Mesenchymal stem cell (in vitro differentiated cells and primary cell): ENCODE measurements around the gene HOXC10.

ENCODE experiments used
- DNase-seq: peaks from one replicate; pipeline ENCODE4 v3.0.0-alpha.2; 2013
- H2AFZ ChIP-seq: one replicate; pipeline ENCODE4 v1.6.1; 2013; ENCODE audit warnings: low read depth, mild to moderate bottlenecking, control low read depth, inconsistent platforms, low read length, moderate library complexity
- H2AK5ac ChIP-seq: 2 replicates; pipeline ENCODE4 v1.6.1; 2013; ENCODE audit warnings: low read length, moderate library complexity, mild to moderate bottlenecking, inconsistent platforms; ENCODE audit not compliant: severe bottlenecking
- H2BK120ac ChIP-seq: one replicate; pipeline ENCODE4 v1.6.1; 2013; ENCODE audit warnings: low read depth, mild to moderate bottlenecking, inconsistent platforms, low read length, moderate library complexity
- H2BK12ac ChIP-seq, 2 experiments: one replicate each; pipeline ENCODE4 v1.6.1; 2013; ENCODE audit warnings: inconsistent platforms in 2 of 2, low read length in 2 of 2, mild to moderate bottlenecking in 2 of 2, moderate library complexity in 2 of 2, control low read depth in 1 of 2
- H2BK15ac ChIP-seq: one replicate; pipeline ENCODE4 v1.6.1; 2013; ENCODE audit warnings: mild to moderate bottlenecking, low read depth, inconsistent platforms; ENCODE audit not compliant: poor library complexity, severe bottlenecking
- H2BK5ac ChIP-seq: 2 replicates; pipeline ENCODE4 v1.6.1; 2013; ENCODE audit warnings: low read depth, mild to moderate bottlenecking, low read length, control low read depth, inconsistent platforms; ENCODE audit not compliant: poor library complexity, severe bottlenecking
- H3K14ac ChIP-seq, 2 experiments: one replicate each; pipeline ENCODE4 v1.6.1; 2013; ENCODE audit warnings: inconsistent platforms in 2 of 2, low read length in 2 of 2, control low read depth in 1 of 2, mild to moderate bottlenecking in 1 of 2, moderate library complexity in 1 of 2
- H3K18ac ChIP-seq, 2 experiments: one replicate each; pipeline ENCODE4 v1.6.1; 2013; ENCODE audit warnings: inconsistent platforms in 2 of 2, low read length in 2 of 2, control low read depth in 1 of 2, low read depth in 1 of 2, mild to moderate bottlenecking in 1 of 2
- H3K23ac ChIP-seq, 2 experiments: one replicate each; pipeline ENCODE4 v1.6.1; 2013; ENCODE audit warnings: inconsistent platforms in 2 of 2, low read length in 2 of 2, mild to moderate bottlenecking in 2 of 2, moderate library complexity in 2 of 2, control low read depth in 1 of 2
- H3K27ac ChIP-seq: 2 replicates; pipeline ENCODE4 v1.5.1; 2013; ENCODE audit warnings: mild to moderate bottlenecking, moderate library complexity, low read length, control low read depth, inconsistent platforms; ENCODE audit not compliant: poor library complexity, severe bottlenecking
- H3K27me3 ChIP-seq, 2 experiments: 2 replicates each; pipeline versions ENCODE4 v1.6.1 to v1.7.0; 2013; ENCODE audit warnings: low read length in 2 of 2, mild to moderate bottlenecking in 2 of 2, moderate library complexity in 2 of 2, control low read depth in 1 of 2, inconsistent platforms in 1 of 2; ENCODE audit not compliant: control insufficient read depth in 1 of 2, insufficient read depth in 1 of 2
- H3K36me3 ChIP-seq, 2 experiments: 2 replicates each; pipeline versions ENCODE4 v1.6.1 to v1.7.0; 2013; ENCODE audit warnings: low read length in 2 of 2, control low read depth in 1 of 2, inconsistent platforms in 1 of 2, low read depth in 1 of 2, mild to moderate bottlenecking in 1 of 2; ENCODE audit not compliant: insufficient read depth in 2 of 2, control insufficient read depth in 1 of 2
- H3K4ac ChIP-seq, 2 experiments: one replicate each; pipeline ENCODE4 v1.6.1; 2013; ENCODE audit warnings: inconsistent platforms in 2 of 2, low read length in 2 of 2, mild to moderate bottlenecking in 2 of 2, moderate library complexity in 2 of 2, control low read depth in 1 of 2, low read depth in 1 of 2
- H3K4me1 ChIP-seq: 2 replicates; pipeline ENCODE4 v1.6.1; 2013; ENCODE audit warnings: low read depth, low read length, control low read depth; ENCODE audit not compliant: control insufficient read depth, insufficient read depth
- H3K4me2 ChIP-seq: 2 replicates; pipeline ENCODE4 v1.6.1; 2013; ENCODE audit warnings: low read length, mild to moderate bottlenecking, inconsistent platforms; ENCODE audit not compliant: poor library complexity, severe bottlenecking
- H3K4me3 ChIP-seq, 2 experiments: 2 replicates each; pipeline versions ENCODE4 v1.5.1 to v1.7.0; 2013; ENCODE audit warnings: low read length in 2 of 2, mild to moderate bottlenecking in 2 of 2, control low read depth in 1 of 2, low read depth in 1 of 2; ENCODE audit not compliant: insufficient read depth in 1 of 2
- H3K79me1 ChIP-seq: replicated peaks from 2 replicates; pipeline ENCODE4 v1.6.1; 2013; ENCODE audit warnings: mild to moderate bottlenecking, control low read depth, low read length, inconsistent platforms; ENCODE audit not compliant: poor library complexity, severe bottlenecking
- H3K9ac ChIP-seq: 2 replicates; pipeline ENCODE4 v1.7.0; 2013; ENCODE audit warnings: mild to moderate bottlenecking, low read length, moderate library complexity
- H3K9me3 ChIP-seq: 2 replicates; pipeline ENCODE4 v1.7.0; 2013; ENCODE audit warnings: mild to moderate bottlenecking, low read length; ENCODE audit not compliant: control insufficient read depth
- H4K8ac ChIP-seq: one replicate; pipeline ENCODE4 v1.6.1; 2013; ENCODE audit warnings: inconsistent platforms, mild to moderate bottlenecking, low read length, moderate library complexity
- H4K91ac ChIP-seq: one replicate; pipeline ENCODE4 v1.6.1; 2013; ENCODE audit warnings: mild to moderate bottlenecking, low read length, inconsistent platforms
- WGBS: methylation state at CpG from one replicate; pipeline ENCODE4 v1.1.7; 2013; ENCODE audit warnings: mixed read lengths; 5-methylcytosine and 5-hydroxymethylcytosine counted together

Gene HOXC10

GRCh38 chr12:53944209-53944608, 40.7 kb upstream of the HOXC10 start:
- peaks cover 91 to 97% of the 10 kb centered on the region in 2 experiments for H3K27me3 ChIP-seq
- no peak overlapping the region for H3K4me2 ChIP-seq
- H3K4ac ChIP-seq: no peak overlapping the region
- no peaks in the 10 kb centered on the region for H3K79me1 ChIP-seq
- H2AK5ac ChIP-seq: no peak overlapping the region
- peaks cover 5% of the 10 kb centered on the region for H3K4me1 ChIP-seq
- H2BK120ac ChIP-seq: no peak overlapping the region
- H3K36me3 ChIP-seq: no peaks in the 10 kb centered on the region
- no peak overlapping the region for H2AFZ ChIP-seq
- no peak overlapping the region for H4K91ac ChIP-seq
- no peak overlapping the region for H2BK15ac ChIP-seq
- peaks cover 8% of the 10 kb centered on the region for H3K9me3 ChIP-seq
- H4K8ac ChIP-seq: no peak overlapping the region
- no peak overlapping the region for H3K14ac ChIP-seq
- 60% methylated on average over 4 of the region's 4 CpGs for WGBS
- no peak overlapping the region for H3K4me3 ChIP-seq
- no peak overlapping the region for H3K23ac ChIP-seq
- H3K9ac ChIP-seq: no peak overlapping the region
- no peak overlapping the region for H3K18ac ChIP-seq
- H3K27ac ChIP-seq: no peak overlapping the region
- DNase-seq: no peak
- no peak overlapping the region for H2BK5ac ChIP-seq
- H2BK12ac ChIP-seq: no peak overlapping the region

GRCh38 chr12:53944907-53945847, 39.8 kb upstream of the HOXC10 start:
- Histone ChIP-seq H2AK5ac (no peak overlapping the region), H4K8ac (no peak overlapping the region), H4K91ac (no peak overlapping the region), H2AFZ (no peak overlapping the region), H3K4me3 (no peak overlapping the region), H3K14ac (no peak overlapping the region), H3K27ac (no peak overlapping the region), H3K4me2 (no peak overlapping the region), H3K9ac (no peak overlapping the region), H3K18ac (no peak overlapping the region), H2BK5ac (no peak overlapping the region), H2BK120ac (no peak overlapping the region), H3K4me1 (peaks cover 2% of the 10 kb centered on the region), H3K36me3 (no peaks in the 10 kb centered on the region), H3K27me3 (peaks cover 91 to 99% of the 10 kb centered on the region in 2 experiments), H3K4ac (no peak overlapping the region), H2BK15ac (no peak overlapping the region), H3K23ac (peak overlapping the region in 1 of 2 experiments; percentile 10), H3K79me1 (no peaks in the 10 kb centered on the region), H3K9me3 (peaks cover 9% of the 10 kb centered on the region), H2BK12ac (no peak overlapping the region)
- DNase-seq: no peak
- 21% methylated on average over 40 of the region's 51 CpGs for WGBS

- H2BK12ac ChIP-seq: no peak overlapping the region
- no peak overlapping the region for H2AK5ac ChIP-seq
- H2BK5ac ChIP-seq: no peak overlapping the region
- H3K9ac ChIP-seq: no peak overlapping the region
- H3K9me3 ChIP-seq: peaks cover 9% of the 10 kb centered on the region
- peaks cover 17% of the 10 kb centered on the region for H3K4me1 ChIP-seq
- no peak overlapping the region for H2BK15ac ChIP-seq
- H3K36me3 ChIP-seq: peaks cover 0 to 5% of the 10 kb centered on the region in 2 experiments
- H2AFZ ChIP-seq: no peak overlapping the region
- H3K18ac ChIP-seq: no peak overlapping the region
- H3K14ac ChIP-seq: no peak overlapping the region
- peaks cover 93 to 100% of the 10 kb centered on the region in 2 experiments for H3K27me3 ChIP-seq
- H4K8ac ChIP-seq: no peak overlapping the region
- H3K4me3 ChIP-seq: no peak overlapping the region
- DNase-seq: no peak
- H4K91ac ChIP-seq: no peak overlapping the region
- H3K79me1 ChIP-seq: no peaks in the 10 kb centered on the region
- no peak overlapping the region for H2BK120ac ChIP-seq
- H3K4me2 ChIP-seq: no peak overlapping the region
- H3K4ac ChIP-seq: no peak overlapping the region
- H3K27ac ChIP-seq: no peak overlapping the region
- H3K23ac ChIP-seq: no peak overlapping the region
These were observed 37.2 kb upstream of the HOXC10 start for GRCh38 chr12:53947743-53948142.

GRCh38 chr12:53948650-53949593, 36.0 kb upstream of the HOXC10 start:
- Histone ChIP-seq H2BK120ac (no peak overlapping the region), H3K4me2 (no peak overlapping the region), H2BK5ac (no peak overlapping the region), H3K9me3 (peaks cover 9% of the 10 kb centered on the region), H2BK12ac (no peak overlapping the region), H2BK15ac (no peak overlapping the region), H2AFZ (no peak overlapping the region), H3K27ac (no peak overlapping the region), H3K79me1 (no peaks in the 10 kb centered on the region), H3K18ac (no peak overlapping the region), H3K27me3 (peaks cover 99 to 100% of the 10 kb centered on the region in 2 experiments), H4K8ac (no peak overlapping the region), H3K23ac (no peak overlapping the region), H3K4ac (no peak overlapping the region), H3K14ac (no peak overlapping the region), H3K4me3 (no peak overlapping the region), H3K9ac (no peak overlapping the region), H2AK5ac (no peak overlapping the region), H3K4me1 (peaks cover 20% of the 10 kb centered on the region), H3K36me3 (peaks cover 0 to 5% of the 10 kb centered on the region in 2 experiments), H4K91ac (no peak overlapping the region)
- DNase-seq: no peak
- WGBS: 47% methylated on average over 6 of the region's 9 CpGs
